WI38 (cell line): Measurements from ENCODE around the gene AFF1.

Experiments used
- H3K4me3 ChIP-seq: 2 replicates; pipeline ENCODE4 v1.5.1; 2011; ENCODE audit warnings: low read depth, mild to moderate bottlenecking, control low read depth, low read length
- CTCF ChIP-seq: IDR thresholded peaks from 2 replicates; pipeline ENCODE4 v1.5.1; 2012; ENCODE audit warnings: low read depth, mild to moderate bottlenecking, control low read depth, low read length

The AFF1 gene

GRCh38 chr4:86967073-86967472 lies 32.3 kb downstream of the AFF1 start:
- no peak for TF ChIP-seq CTCF
- H3K4me3 ChIP-seq: no peak overlapping the region

DNA sequence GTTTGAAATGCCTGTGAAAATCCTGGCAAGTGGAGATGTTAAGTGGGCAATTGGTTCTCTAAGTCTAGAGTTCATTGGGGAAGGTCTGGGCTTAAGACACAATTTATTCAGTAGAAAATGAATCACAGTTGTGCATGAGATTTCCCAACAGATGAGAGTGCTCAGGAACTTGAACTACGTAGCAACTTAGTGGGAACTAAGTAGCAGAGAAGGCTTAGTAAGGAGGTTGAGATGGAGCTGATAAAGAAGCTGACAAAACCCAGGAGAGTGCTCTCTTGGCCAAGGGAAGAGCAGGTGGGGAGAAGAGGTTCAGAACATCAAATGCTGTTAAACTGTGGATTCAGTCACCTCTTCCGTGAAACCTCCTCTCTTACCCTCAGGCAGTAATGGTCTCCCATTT lies 33.0 kb downstream of the AFF1 start:
- H3K4me3 ChIP-seq: no peak overlapping the region
- no peak for TF ChIP-seq CTCF

DNA sequence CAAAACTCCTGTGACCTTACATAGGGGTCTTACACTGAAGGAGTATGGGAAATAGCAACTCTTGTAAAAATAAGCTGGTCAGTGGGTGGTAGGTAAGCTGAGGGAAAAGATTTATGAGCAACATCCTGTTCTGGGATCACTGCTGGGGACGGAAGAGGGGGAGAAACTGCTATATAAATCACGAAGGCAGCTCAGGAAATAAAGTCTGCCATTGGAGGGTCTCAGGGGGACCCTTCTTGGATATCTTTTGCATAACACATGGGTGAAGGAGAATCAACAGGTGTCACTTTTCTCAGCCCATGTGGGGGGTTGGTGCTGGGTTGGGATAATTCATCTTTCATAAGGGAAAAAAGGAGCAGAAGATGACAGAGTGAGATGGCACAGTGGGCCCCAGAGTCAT lies 33.7 kb downstream of the AFF1 start:
- no peak overlapping the region for H3K4me3 ChIP-seq
- TF ChIP-seq CTCF: no peak

DNA sequence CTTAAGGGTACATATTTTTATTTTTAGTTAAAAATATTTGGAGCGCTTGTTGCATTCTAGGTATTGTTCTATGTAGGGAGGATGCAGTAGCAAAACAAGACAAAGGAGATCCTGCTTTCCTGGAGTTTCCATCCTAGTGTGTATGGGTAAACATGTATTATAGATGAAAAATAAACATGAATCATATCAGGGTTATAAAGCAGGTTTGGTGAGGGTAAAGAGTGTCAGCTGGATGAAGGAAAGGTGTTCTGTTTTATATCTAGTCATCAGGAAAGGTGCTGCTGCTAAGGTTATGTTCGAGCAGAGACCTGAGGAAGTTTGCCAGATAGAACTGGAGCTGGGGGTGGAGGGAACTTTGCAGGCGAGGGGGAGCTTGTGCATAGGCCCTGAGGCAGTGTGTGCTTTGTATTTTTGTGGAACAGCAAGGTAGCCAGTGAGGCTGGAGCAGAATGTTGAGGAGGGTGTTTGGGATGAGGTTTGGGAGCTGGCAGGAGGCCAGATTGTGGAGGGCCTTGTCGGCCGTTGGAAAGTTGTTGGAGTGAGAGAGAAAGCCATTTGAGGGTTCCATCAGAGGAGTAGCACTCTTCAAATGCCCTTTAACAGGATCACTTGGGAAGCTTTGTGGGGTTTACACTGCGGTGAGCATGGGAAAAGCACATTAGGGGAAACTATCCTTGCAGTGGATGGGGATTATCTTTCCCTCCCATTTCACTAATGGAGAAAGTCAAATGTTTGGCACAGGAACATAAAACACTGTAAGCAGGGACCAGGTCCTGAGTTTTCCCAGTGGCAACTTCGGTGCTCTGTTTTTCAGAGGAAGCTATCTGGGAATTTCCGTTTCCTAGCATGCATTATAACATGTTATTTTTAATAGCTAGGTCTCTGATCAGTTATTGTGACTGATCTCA lies 35.9 kb downstream of the AFF1 start:
- TF ChIP-seq CTCF: no peak
- no peak overlapping the region for H3K4me3 ChIP-seq

- TF ChIP-seq CTCF: no peak
- no peak overlapping the region for H3K4me3 ChIP-seq
These were observed 36.5 kb downstream of the AFF1 start for GRCh38 chr4:86971355-86971683.

DNA sequence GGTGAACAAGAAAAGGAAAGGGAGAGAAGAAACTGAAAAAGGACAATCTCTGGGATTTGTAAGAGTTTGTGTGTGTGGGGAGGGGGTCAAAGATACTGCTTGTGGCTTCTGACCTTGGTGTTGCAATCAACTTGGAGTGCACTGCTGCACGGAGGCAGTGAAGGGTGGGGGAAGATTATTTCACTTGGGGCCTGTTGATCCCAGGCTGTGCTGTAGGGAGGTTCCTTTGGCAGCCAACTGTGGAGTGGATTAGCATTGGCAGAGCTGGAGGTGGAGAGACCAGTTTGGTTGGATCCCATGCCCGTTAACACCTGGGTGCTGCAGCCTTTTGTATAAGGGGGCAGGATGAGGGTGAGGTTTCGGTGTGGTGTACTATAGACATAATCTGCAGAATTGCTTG lies 38.2 kb downstream of the AFF1 start:
- TF ChIP-seq CTCF: no peak
- H3K4me3 ChIP-seq: no peak overlapping the region

- no peak overlapping the region for H3K4me3 ChIP-seq
- no peak for TF ChIP-seq CTCF
These were observed 38.9 kb downstream of the AFF1 start for GRCh38 chr4:86973668-86974067.
